ENCODE data around the gene RNF4. TPM values are rescaled to one million over a fixed set of nuclear protein-coding genes. Genes with fewer than 3 reads are reported as not detected.
"Not testable (repeated sequence)": the region's sequence is repeated elsewhere in the genome, so short reads cannot be mapped to it uniquely, and the experiment has no call there.

Gene RNF4
- total RNA-seq, 1 donor from 2014 or later = 30.0 TPM

- DNase-seq (ENCODE audit: low read depth in 2 of 2) = no peak
These were observed 57.7 kb downstream of the RNF4 start for GRCh38 chr4:2526559-2526958.

- peak in 1 of 2 donors; percentile 4 for DNase-seq (ENCODE audit: low read depth in 2 of 2)
These were observed 66.0 kb downstream of the RNF4 start for GRCh38 chr4:2534904-2535375.

- peak; percentile 33 to 53 for DNase-seq (ENCODE audit: low read depth in 2 of 2)
These were observed 66.7 kb downstream of the RNF4 start for GRCh38 chr4:2535376-2536192.

GRCh38 chr4:2536193-2537010 is 67.5 kb downstream of the RNF4 start, which contains the start of gene FAM193A:
Gene FAM193A, plus strand, starts transcription at chr4:2536647. Its CDS starts 269 bp downstream, at chr4:2536916.
- DNase-seq (ENCODE audit: low read depth in 2 of 2) = peak; percentile 100

- peak; percentile 51 to 57 for DNase-seq (ENCODE audit: low read depth in 2 of 2)
These were observed 68.3 kb downstream of the RNF4 start for GRCh38 chr4:2537011-2537830.

DNA sequence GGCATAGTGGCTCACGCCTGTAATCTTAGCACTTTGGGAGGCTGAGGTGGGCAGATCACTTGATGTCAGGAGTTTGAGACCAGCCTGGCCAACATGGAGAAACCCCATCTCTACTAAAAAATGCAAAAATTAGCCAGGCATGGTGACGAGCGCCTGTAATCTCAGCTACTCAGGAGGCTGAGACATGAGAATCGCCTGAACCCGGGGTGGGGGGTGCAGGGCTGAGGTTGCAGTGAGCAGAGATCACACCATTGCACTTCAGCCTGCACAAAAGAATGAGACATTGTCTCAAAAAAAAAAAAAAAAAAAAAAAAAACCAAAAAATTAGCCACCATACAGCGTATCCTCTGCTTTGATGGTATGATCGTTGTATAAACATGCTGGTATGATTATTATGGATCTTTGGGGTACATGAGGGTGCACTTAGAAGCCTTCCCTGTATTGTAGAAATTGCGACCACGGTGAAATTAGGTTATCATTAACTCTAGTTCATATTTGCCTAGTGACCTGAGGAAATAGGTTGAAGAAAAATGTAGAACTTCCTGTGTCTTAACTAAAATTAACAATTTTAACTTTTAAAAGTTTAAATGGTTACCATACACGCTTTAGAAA is 74.8 kb downstream of the RNF4 start:
- DNase-seq (ENCODE audit: low read depth in 2 of 2) = not testable (repeated sequence)

- no peak for DNase-seq (ENCODE audit: low read depth in 2 of 2)
These were observed 76.6 kb downstream of the RNF4 start for GRCh38 chr4:2545321-2546013.

DNA sequence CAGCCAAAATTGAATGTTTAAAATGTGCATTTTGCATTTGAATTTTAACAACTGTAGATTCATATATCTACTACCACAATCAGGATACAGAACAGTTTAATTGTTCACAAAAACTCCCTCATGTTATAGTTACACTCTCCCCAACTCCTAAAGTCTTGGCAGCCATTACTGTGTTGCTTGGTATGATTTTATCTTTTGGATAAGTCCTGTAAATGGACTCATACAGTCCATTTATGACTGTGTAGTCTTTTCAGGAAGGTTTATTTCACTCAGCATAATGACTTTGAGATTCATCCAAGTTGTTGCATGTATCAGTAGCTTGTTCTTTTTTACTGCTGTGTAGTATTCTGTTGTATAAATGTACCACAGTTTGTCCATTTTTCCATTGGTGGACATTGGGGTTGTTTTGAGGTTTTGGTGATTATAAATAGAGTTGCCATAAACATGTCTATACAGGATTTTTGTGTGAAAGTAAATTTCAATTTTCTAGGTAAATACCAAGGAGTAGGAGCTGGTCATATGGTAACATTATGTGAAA is 77.4 kb downstream of the RNF4 start:
- no peak for DNase-seq (ENCODE audit: low read depth in 2 of 2)

DNA sequence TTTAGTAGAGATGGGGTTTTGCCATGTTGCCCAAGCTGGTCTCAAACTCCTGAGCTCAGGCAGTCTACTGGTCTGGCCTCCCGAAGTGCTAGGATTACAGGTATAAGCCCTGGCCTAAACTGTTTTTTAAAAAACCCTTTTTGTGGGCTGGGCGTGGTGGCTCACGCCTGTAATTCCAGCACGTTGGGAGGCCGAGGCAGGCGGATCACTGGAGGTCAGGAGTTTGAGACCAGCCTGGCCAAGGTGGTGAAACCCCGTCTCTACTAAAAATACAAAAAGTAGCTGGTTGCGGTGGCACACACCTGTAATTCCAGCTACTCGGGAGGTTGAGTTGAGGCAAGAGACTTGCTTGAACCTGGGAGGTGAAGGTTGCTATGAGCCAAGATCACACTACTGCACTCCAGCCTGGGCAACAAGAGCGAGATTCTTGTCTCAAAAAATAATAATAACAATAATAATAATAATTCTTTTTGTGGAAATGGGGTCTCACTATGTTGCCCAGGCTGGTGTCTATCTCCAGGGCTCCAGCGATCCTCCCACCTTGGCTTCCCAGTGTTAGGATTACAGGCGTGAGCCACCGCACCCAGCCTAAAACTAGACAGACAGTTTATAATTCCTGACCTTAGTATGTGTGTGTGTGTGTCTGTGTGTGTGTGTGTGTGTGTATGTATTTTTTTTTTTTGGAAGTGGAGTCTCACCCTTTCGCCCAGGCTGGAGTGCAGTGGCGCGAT is 78.2 kb downstream of the RNF4 start:
- DNase-seq (ENCODE audit: low read depth in 2 of 2) = not testable (repeated sequence)

- DNase-seq (ENCODE audit: low read depth in 2 of 2) = no peak
These were observed 82.2 kb downstream of the RNF4 start for GRCh38 chr4:2551118-2551517.

DNA sequence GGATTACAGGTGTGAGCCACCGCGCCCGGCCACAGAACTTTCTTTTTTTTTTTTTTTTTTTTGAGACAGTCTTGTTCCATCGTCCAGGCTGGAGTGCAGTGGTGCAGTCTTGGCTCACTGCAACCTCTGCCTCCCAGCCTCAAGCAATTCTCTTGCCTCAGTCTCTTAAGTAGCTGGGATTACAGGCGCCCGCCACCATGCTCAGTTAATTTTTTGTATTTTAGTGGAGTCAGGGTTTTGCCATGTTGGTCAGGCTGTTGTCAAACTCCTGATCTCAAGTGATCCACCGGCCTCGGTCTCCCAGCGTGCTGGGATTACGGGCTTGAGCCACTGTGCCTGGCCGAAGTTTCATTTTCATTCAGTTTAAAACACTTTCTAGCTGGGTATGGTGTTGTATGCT is 83.9 kb downstream of the RNF4 start:
- no peak for DNase-seq (ENCODE audit: low read depth in 2 of 2)

DNA sequence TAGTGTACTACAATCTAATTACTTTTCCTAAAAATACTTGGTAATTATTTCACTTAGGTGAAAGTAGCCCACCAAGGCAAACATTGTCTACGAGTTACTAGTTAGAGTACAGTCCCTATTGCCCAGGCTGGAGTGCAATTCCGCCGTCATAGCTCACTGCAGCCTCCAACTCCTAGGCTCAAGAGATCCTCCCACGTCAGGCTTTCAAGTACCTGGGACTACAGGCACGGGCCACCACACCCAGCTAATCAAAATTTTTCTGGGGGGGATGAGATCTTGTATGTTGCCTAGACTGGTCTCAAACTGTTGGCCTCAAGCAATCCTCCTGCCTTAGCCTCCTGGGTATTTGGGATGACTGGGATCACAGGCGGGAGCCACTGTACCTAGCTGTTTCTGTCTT is 89.4 kb downstream of the RNF4 start:
- DNase-seq (ENCODE audit: low read depth in 2 of 2) = no peak

DNA sequence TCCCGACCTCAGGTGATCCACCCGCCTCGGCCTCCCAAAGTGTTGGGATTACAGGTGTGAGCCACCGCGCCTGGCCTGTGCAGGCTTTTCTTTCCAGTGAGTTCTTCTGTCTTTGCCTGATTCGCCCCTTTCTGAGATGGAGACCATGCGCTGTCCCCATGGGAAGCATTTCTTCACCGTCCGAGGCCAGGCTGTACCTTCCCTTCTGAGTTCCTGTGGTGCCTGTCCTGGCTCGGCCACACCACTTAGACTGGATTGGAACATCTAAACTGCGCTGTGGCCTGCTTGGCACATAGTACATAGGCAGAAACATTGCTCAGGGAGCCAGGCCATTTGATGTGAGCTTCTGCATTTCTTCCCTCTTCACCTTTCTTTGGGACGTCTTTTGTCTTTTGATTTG is 91.3 kb downstream of the RNF4 start:
- no peak for DNase-seq (ENCODE audit: low read depth in 2 of 2)

Other genes with a start within 250 kb of the RNF4 start
- gene HAUS3, start 227.0 kb upstream of the RNF4 start, total RNA-seq = 4.6 and 6.7 TPM in 2 replicates
- 1.3 and 3.4 TPM in 2 replicates for gene POLN, start 227.0 kb upstream of the RNF4 start, total RNA-seq
- 48.2 and 56.2 TPM in 2 replicates for gene MXD4, start 207.0 kb upstream of the RNF4 start, total RNA-seq
- 1.8 and 2.6 TPM in 2 replicates for gene ZFYVE28, start 50.5 kb upstream of the RNF4 start, total RNA-seq
- gene CFAP99, start 50.2 kb upstream of the RNF4 start, total RNA-seq = not detected in 2 replicates
- gene FAM193A, start 67.5 kb downstream of the RNF4 start, total RNA-seq = 4.4 and 7.1 TPM in 2 replicates

Data from lung microvascular endothelial cell (primary cell).